Gastroesophageal sphincter (tissue), 4 donors: Measurements from ENCODE around the gene VPS18. TPM values are rescaled to one million over a fixed set of nuclear protein-coding genes. Genes with fewer than 3 reads are reported as not detected.

Experiments
- ATAC-seq: fragments of 150-250 bp; one replicate; pipeline ENCODE4 v1.9.1; 2016; ENCODE audit warnings: mild to moderate bottlenecking, moderate library complexity
- H3K27ac ChIP-seq, 4 donors: fragments of 200-600 bp; sonication (generic) in 3 of 4; 1 replicate in 3 of 4; 2 replicates in 1 of 4; pipeline ENCODE4 v1.5.1; 2016 to 2019
- H3K27me3 ChIP-seq: fragments of 200-600 bp; sonication (generic); one replicate; pipeline ENCODE4 v1.5.1; 2019
- H3K36me3 ChIP-seq, 2 donors: fragments of 200-600 bp; sonication (generic); one replicate each; pipeline ENCODE4 v1.5.1; 2019; ENCODE audit warnings: control low read depth in 1 of 2
- H3K4me1 ChIP-seq, 3 donors: fragments of 200-600 bp; sonication (generic); 1 replicate in 2 of 3; 2 replicates in 1 of 3; pipeline ENCODE4 v1.5.1; 2016 to 2019; ENCODE audit warnings: control low read depth in 2 of 3
- H3K4me3 ChIP-seq, 2 donors: fragments of 200-600 bp; sonication (generic); one replicate each; pipeline ENCODE4 v1.5.1; 2019; ENCODE audit warnings: mild to moderate bottlenecking in 1 of 2, moderate library complexity in 1 of 2
- H3K9me3 ChIP-seq, 3 donors: fragments of 200-600 bp; sonication (generic); one replicate each; pipeline ENCODE4 v1.5.1; 2017 to 2019; ENCODE audit warnings: control low read depth in 2 of 3
- EP300 ChIP-seq: sonication (generic); formaldehyde crosslinking; IDR thresholded peaks from one replicate; pipeline ENCODE4 v1.6.1; 2017; ENCODE audit warnings: antibody characterized with exemption, mild to moderate bottlenecking
- POLR2A ChIP-seq, 2 donors: fragments of 450-650 bp; IDR thresholded peaks; one replicate each; pipeline ENCODE4 v1.6.1; 2017; ENCODE audit warnings: antibody characterized with exemption in 2 of 2, mild to moderate bottlenecking in 2 of 2, moderate library complexity in 1 of 2
- POLR2AphosphoS5 ChIP-seq: sonication (generic); formaldehyde crosslinking; IDR thresholded peaks from one replicate; pipeline ENCODE4 v1.6.1; 2017; ENCODE audit warnings: antibody characterized with exemption
- WGBS, 2 donors: methylation state at CpG; one replicate each; pipeline ENCODE4 v1.1.5; 2018; ENCODE audit warnings: low coverage in 1 of 2; 5-methylcytosine and 5-hydroxymethylcytosine counted together
- total RNA-seq, 4 donors: library from RNA; depleted of rRNA; stranded (reverse); fragments of >200 nt; gene quantifications; one replicate each; pipeline ENCODE4 v1.1.0, GENCODE V29; 2016
- TF ChIP-seq, protein P1 (sequence below), 4 experiments: fragments of 200-600 bp in 2 of 4; fragments of 450-650 bp in 2 of 4; sonication (generic) in 1 of 4; IDR thresholded peaks; one replicate each; pipeline ENCODE4 v1.5.1; 2017 to 2019; ENCODE audit warnings: antibody characterized with exemption in 4 of 4, mild to moderate bottlenecking in 2 of 4, moderate library complexity in 2 of 4

Gene VPS18
- total RNA-seq, 4 donors from 2014 or later = 24.6 to 36.3 (median 29.9) TPM

DNA sequence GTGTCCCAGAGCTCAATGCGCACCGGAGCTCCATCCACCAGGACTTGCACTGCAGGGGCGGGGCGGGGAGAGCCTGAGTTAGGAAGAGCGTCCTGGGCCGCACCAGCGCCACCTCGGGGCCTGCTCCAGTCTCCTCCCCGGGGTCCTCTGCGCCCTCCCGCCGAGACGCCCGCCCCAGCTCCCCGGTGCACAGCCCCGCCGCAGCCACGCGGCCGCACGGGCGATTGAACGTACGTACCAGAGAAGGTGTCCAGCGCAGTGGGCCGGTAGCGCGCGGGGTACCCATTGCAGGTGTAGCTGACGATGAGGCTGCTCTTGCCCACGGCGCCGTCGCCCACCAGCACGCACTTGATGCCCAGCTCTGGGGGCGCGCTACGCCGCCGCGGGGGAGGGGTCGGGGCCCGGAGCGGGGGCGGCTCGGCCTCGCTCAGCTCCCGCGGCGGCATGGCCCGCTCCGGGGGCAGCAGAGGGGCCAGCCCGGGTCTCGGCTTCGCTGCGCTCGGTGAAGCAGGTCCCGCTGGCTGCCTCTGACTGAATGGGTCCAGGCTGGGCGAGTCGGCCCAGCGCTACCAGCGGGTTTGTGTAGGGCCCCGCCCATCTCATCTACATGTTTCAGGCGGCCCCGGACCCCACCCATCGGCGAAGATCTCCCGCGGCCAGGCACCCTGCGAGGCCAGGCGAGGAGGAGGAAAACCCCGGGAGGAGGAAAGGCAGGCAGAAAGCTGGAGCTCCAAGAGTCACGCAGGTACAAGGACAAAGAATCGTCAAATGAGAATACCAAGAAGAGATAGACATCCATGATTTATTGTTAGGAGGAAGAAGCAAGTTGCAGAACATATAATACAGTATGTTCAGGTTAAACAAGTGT is 20.3 kb upstream of the VPS18 start, which contains the start of gene RHOV:
Gene RHOV, minus strand, starts transcription at position 541 of the 868 bp plus-strand sequence. Its CDS starts 95 bp downstream, at position 446.
- peaks cover 44% of the 10 kb centered on the region for H3K27me3 ChIP-seq
- TF ChIP-seq POLR2A (IDR thresholded peaks at IDR 0.05) (no peak), POLR2AphosphoS5 (no peak), EP300 (no peak)
- TF ChIP-seq, protein P1, sequence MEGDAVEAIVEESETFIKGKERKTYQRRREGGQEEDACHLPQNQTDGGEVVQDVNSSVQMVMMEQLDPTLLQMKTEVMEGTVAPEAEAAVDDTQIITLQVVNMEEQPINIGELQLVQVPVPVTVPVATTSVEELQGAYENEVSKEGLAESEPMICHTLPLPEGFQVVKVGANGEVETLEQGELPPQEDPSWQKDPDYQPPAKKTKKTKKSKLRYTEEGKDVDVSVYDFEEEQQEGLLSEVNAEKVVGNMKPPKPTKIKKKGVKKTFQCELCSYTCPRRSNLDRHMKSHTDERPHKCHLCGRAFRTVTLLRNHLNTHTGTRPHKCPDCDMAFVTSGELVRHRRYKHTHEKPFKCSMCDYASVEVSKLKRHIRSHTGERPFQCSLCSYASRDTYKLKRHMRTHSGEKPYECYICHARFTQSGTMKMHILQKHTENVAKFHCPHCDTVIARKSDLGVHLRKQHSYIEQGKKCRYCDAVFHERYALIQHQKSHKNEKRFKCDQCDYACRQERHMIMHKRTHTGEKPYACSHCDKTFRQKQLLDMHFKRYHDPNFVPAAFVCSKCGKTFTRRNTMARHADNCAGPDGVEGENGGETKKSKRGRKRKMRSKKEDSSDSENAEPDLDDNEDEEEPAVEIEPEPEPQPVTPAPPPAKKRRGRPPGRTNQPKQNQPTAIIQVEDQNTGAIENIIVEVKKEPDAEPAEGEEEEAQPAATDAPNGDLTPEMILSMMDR (IDR thresholded peaks at IDR 0.05) = peak in 1 of 4 experiments; percentile 3
- WGBS, 2 donors = 0% methylated on average over 2 to 3 of the region's 74 CpGs
- H3K4me1 ChIP-seq = peaks cover 0 to 14% (median 9%) of the 10 kb centered on the region in 3 donors
- ATAC-seq = peak; percentile 78
- no peaks in the 10 kb centered on the region for H3K36me3 ChIP-seq
- H3K9me3 ChIP-seq = no peaks in the 10 kb centered on the region
- peak within 1 kb of the TSS; percentile 31 to 59 for H3K4me3 ChIP-seq
- peak within 1 kb of the TSS in 1 of 4 donors; percentile 38 for H3K27ac ChIP-seq

DNA sequence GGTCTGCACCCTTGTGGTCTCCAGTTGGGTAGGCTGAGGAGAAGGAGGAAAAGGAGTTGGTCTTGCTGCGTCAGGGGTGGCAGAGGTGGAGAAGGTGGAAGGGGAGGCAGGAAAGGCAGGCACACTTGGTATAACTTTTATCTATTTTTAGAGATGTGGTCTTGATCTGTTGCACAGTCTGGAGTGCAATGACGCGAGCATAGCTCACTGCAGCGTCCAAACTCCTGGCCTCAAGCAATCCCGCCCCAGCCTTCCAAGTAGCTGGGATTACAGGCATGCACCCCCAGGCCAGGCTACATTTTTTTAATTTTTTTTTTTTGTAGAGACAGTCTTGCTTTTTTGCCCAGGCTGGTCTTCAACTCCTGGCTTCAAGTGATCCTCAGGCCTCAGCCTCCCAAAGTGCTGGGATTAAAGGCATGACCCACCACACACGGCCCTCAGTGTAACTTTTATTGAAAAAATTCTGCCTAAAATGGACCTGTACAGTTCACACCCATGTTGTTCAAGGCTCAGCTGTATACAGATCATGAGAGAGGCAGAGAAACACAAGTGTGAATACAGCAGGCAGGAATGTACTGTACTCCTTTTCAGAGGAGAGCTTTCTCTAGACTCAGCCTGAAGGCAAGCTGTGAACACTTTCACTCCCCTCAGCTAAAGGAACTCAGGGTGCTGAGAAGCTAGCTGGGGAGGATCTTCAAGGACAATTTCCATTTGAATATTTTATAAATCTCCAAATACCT is 18.1 kb upstream of the VPS18 start:
- TF ChIP-seq EP300 (no peak), POLR2A (IDR thresholded peaks at IDR 0.05) (no peak), POLR2AphosphoS5 (no peak)
- TF ChIP-seq, protein P1 (IDR thresholded peaks at IDR 0.05) = no peak
- Histone ChIP-seq H3K36me3 (no peaks in the 10 kb centered on the region), H3K4me1 (peaks cover 0 to 14% (median 9%) of the 10 kb centered on the region in 3 donors), H3K27me3 (peaks cover 29% of the 10 kb centered on the region), H3K4me3 (no peak overlapping the region), H3K9me3 (no peaks in the 10 kb centered on the region), H3K27ac (no peak overlapping the region)
- ATAC-seq = no peak
- WGBS, 2 donors = 85 to 87% methylated on average over 5 of the region's 6 CpGs

DNA sequence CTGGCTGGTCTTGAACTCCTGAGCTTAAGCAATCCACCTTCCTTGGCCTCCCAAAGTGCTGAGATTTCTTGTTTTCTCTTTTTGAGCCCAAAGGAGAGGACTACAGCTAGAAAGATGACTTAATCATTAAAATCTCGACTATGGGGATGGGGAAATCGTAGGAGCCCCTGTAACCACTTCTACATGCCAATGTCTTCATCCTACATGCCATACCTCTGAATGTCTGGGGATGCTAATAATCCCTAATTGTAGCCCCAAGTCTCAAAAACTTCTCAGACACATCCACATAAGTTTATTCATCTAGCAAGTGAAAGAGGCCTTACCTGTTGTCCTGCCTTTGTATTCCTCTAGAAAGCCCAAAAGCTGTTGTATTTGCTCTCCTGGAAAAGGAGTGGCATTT is 16.6 kb upstream of the VPS18 start:
- no peak overlapping the region for H3K27ac ChIP-seq
- TF ChIP-seq POLR2AphosphoS5 (no peak), EP300 (no peak), POLR2A (IDR thresholded peaks at IDR 0.05) (no peak)
- TF ChIP-seq, protein P1 (IDR thresholded peaks at IDR 0.05) = no peak

DNA sequence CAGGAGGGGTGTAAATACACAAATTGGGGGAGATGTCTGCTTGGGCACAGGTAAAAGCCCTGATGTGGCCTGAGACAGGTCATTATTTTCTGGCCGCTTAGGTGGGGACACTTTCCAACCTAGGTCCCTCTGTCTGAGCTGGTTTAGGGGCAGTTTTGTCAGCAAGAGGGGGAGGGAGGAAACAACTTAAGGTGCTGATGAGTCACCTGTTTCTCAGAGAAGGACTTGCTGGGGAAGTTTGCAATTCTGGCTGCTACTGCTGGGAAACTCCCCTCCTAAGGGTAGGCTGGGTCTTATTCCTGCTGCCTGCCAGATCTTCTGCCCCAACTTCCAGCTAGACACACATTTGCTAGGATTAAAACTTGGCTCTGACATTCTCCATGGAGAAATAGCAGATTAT is 15.5 kb upstream of the VPS18 start:
- no peak overlapping the region for H3K27ac ChIP-seq
- no peaks in the 10 kb centered on the region for H3K9me3 ChIP-seq
- H3K4me3 ChIP-seq = no peak overlapping the region
- no peaks in the 10 kb centered on the region for H3K36me3 ChIP-seq
- WGBS, 2 donors = no CpG with 5 or more reads among the region's 1 CpG
- H3K27me3 ChIP-seq = peaks cover 3% of the 10 kb centered on the region
- ATAC-seq = no peak
- TF ChIP-seq, protein P1 (IDR thresholded peaks at IDR 0.05) = no peak
- TF ChIP-seq POLR2AphosphoS5 = no peak
- no peak for TF ChIP-seq EP300
- no peak for TF ChIP-seq POLR2A (IDR thresholded peaks at IDR 0.05)
- H3K4me1 ChIP-seq = peaks cover 0 to 6% (median 5%) of the 10 kb centered on the region in 3 donors

More for the DNA sequence above, 16.6 kb upstream of the VPS18 start:
- Histone ChIP-seq H3K4me3 (no peak overlapping the region), H3K4me1 (peaks cover 0 to 14% (median 9%) of the 10 kb centered on the region in 3 donors), H3K36me3 (no peaks in the 10 kb centered on the region), H3K9me3 (no peaks in the 10 kb centered on the region), H3K27me3 (peaks cover 14% of the 10 kb centered on the region)
- WGBS, 2 donors = 59 to 80% methylated on average over 1 to 2 of the region's 2 CpGs
- no peak for ATAC-seq
